D721Med (cell line): ENCODE data around the gene RDX.

Experiments
- DNase-seq: peaks from one replicate; pipeline ENCODE4 v3.0.0; 2011; ENCODE audit warnings: low spot score; ENCODE audit not compliant: insufficient read length
- FAIRE-seq: peaks from 2 replicates; lab custom pipeline; 2011; peaks lifted over from hg19 to GRCh38; lab: Jason Lieb, UNC
- CTCF ChIP-seq: IDR thresholded peaks from 2 replicates; pipeline ENCODE4 v1.5.1; 2012; ENCODE audit warnings: mild to moderate bottlenecking, control low read depth; ENCODE audit not compliant: insufficient read depth; ENCODE audit errors: missing control alignments

RDX gene

DNA sequence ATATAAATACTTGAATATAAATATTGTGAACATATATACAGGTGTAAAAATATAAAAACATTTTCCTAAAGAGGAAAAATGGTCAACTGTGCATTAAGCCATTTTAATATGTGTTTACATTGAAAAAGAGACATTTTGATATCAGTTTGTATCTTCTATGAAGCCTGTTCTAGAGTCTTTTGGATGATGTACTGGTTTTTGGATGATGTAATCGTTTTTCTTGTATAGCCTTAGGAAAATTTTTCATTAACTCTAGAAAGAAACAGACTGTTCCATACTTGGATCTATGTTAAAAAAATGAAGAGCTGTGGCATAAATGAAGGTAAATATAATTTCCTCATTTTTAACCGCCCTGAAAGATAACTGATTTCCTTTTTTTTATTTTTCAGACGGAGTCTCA, 39.6 kb upstream of the RDX start:
- FAIRE-seq (no peak), DNase-seq (no peak)
- no peak for TF ChIP-seq CTCF

DNA sequence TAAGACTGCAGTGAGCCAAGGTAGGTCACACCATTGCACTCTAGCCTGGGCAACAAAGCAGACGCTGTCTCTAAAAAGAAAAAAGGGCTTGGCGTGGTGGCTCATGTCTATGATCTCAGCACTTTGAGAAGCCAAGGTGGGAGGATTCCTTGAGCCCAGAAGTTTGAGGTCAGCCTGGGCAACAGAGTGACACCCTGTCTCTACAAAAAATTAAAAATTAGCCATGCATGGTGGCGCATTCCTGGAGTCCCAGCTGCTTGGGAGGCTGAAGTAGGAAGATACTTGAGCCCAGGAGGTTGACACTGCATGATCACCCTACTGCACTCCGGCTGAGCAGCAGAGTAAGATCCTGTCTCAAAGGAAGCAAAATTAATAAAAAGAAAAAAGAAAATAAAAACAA, 38.9 kb upstream of the RDX start:
- TF ChIP-seq CTCF, result no peak
- no peak for FAIRE-seq
- DNase-seq, result no peak

DNA sequence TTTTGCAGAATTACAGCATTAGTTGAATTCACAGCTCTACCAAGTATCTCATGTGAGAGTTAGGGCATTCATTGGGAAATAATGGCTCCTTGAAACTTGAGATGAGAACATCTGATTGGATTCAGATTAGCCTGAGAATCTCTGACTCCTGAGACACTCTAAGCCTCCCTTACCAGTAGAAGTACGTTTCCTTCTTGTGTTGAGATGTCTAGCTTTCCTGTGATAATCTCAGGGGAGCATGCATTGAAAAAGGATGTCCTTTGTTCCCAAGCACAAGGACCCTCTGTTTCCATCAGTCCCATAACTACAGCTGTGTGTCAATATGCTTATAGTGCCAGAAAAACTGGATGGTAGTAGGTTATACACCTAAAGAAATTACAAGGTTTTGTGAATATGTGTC, 35.2 kb upstream of the RDX start:
- no peak for TF ChIP-seq CTCF
- FAIRE-seq, result no peak
- no peak for DNase-seq

- TF ChIP-seq CTCF, result no peak
- no peak for DNase-seq
- no peak for FAIRE-seq
Measured at GRCh38 chr11:110329445-110329844, 33.0 kb upstream of the RDX start.

GRCh38 chr11:110327508-110327907, 31.1 kb upstream of the RDX start:
- DNase-seq (no peak), FAIRE-seq (no peak)
- no peak for TF ChIP-seq CTCF

GRCh38 chr11:110323786-110324185, 27.4 kb upstream of the RDX start:
- no peak for TF ChIP-seq CTCF
- DNase-seq (no peak), FAIRE-seq (no peak)

DNA sequence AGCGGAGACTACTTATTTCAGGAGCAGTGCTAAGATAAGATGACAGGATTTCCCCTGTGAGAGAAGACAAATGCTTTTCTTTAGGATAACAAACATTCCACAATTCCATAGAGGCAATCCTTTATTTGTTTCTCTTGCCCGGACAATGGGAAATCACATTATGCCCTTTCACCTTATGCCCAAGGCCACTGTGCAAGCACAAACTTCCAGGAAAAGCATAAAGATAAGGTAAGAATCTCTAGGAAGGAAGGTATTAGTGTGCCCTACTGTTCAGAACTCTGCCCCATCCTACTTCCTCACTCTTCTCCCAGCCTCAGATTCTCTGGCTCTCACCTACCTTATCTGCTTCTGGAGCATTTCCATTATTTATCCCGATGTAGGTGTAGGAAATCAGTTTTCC, 23.1 kb upstream of the RDX start:
- DNase-seq (no peak), FAIRE-seq (no peak)
- TF ChIP-seq CTCF, result no peak
